Forelimb muscle (tissue), 1 donor: ENCODE data around the gene MCCD1. TPM values are rescaled to one million over a fixed set of nuclear protein-coding genes. Genes with fewer than 3 reads are reported as not detected.

ENCODE experiments used
- DNase-seq: peaks from one replicate; pipeline ENCODE4 v3.0.0-alpha.2; 2013; ENCODE audit warnings: low read depth
- polyA plus RNA-seq: library from polyadenylated mRNA; unstranded; fragments of 120-200 nt; gene quantifications from one replicate; pipeline ENCODE4 v1.2.1, GENCODE V29; 2013; ENCODE audit not compliant: insufficient read length

MCCD1 gene
- polyA plus RNA-seq, 1 donor, result not detected

- DNase-seq, result no peak
Measured at GRCh38 chr6:31569861-31570536, 41.2 kb downstream of the MCCD1 start.

GRCh38 chr6:31572041-31572911, 43.5 kb downstream of the MCCD1 start, which contains the start of gene LTA:
LTA (plus strand) TSS chr6:31572289; CDS start chr6:31572743, 454 bp downstream.
- DNase-seq, result no peak

DNA sequence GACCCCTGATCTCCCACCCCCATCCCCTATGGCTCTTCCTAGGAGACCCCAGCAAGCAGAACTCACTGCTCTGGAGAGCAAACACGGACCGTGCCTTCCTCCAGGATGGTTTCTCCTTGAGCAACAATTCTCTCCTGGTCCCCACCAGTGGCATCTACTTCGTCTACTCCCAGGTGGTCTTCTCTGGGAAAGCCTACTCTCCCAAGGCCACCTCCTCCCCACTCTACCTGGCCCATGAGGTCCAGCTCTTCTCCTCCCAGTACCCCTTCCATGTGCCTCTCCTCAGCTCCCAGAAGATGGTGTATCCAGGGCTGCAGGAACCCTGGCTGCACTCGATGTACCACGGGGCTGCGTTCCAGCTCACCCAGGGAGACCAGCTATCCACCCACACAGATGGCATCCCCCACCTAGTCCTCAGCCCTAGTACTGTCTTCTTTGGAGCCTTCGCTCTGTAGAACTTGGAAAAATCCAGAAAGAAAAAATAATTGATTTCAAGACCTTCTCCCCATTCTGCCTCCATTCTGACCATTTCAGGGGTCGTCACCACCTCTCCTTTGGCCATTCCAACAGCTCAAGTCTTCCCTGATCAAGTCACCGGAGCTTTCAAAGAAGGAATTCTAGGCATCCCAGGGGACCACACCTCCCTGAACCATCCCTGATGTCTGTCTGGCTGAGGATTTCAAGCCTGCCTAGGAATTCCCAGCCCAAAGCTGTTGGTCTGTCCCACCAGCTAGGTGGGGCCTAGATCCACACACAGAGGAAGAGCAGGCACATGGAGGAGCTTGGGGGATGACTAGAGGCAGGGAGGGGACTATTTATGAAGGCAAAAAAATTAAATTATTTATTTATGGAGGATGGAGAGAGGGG, 44.7 kb downstream of the MCCD1 start:
- DNase-seq, result no peak

DNA sequence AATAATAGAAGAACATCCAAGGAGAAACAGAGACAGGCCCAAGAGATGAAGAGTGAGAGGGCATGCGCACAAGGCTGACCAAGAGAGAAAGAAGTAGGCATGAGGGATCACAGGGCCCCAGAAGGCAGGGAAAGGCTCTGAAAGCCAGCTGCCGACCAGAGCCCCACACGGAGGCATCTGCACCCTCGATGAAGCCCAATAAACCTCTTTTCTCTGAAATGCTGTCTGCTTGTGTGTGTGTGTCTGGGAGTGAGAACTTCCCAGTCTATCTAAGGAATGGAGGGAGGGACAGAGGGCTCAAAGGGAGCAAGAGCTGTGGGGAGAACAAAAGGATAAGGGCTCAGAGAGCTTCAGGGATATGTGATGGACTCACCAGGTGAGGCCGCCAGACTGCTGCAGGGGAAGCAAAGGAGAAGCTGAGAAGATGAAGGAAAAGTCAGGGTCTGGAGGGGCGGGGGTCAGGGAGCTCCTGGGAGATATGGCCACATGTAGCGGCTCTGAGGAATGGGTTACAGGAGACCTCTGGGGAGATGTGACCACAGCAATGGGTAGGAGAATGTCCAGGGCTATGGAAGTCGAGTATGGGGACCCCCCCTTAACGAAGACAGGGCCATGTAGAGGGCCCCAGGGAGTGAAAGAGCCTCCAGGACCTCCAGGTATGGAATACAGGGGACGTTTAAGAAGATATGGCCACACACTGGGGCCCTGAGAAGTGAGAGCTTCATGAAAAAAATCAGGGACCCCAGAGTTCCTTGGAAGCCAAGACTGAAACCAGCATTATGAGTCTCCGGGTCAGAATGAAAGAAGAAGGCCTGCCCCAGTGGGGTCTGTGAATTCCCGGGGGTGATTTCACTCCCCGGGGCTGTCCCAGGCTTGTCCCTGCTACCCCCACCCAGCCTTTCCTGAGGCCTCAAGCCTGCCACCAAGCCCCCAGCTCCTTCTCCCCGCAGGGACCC, 45.6 kb downstream of the MCCD1 start:
- DNase-seq, result no peak

GRCh38 chr6:31575335-31575901, 46.7 kb downstream of the MCCD1 start, which contains the start of gene TNF:
TNF (plus strand) TSS chr6:31575565; CDS start chr6:31575742, 177 bp downstream.
- DNase-seq, result no peak

GRCh38 chr6:31575952-31576685, 47.4 kb downstream of the MCCD1 start:
- DNase-seq, result no peak

DNA sequence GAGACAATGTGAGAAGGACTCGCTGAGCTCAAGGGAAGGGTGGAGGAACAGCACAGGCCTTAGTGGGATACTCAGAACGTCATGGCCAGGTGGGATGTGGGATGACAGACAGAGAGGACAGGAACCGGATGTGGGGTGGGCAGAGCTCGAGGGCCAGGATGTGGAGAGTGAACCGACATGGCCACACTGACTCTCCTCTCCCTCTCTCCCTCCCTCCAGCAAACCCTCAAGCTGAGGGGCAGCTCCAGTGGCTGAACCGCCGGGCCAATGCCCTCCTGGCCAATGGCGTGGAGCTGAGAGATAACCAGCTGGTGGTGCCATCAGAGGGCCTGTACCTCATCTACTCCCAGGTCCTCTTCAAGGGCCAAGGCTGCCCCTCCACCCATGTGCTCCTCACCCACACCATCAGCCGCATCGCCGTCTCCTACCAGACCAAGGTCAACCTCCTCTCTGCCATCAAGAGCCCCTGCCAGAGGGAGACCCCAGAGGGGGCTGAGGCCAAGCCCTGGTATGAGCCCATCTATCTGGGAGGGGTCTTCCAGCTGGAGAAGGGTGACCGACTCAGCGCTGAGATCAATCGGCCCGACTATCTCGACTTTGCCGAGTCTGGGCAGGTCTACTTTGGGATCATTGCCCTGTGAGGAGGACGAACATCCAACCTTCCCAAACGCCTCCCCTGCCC, 48.3 kb downstream of the MCCD1 start:
- no peak for DNase-seq

DNA sequence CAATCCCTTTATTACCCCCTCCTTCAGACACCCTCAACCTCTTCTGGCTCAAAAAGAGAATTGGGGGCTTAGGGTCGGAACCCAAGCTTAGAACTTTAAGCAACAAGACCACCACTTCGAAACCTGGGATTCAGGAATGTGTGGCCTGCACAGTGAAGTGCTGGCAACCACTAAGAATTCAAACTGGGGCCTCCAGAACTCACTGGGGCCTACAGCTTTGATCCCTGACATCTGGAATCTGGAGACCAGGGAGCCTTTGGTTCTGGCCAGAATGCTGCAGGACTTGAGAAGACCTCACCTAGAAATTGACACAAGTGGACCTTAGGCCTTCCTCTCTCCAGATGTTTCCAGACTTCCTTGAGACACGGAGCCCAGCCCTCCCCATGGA, 48.8 kb downstream of the MCCD1 start:
- DNase-seq, result no peak

DNA sequence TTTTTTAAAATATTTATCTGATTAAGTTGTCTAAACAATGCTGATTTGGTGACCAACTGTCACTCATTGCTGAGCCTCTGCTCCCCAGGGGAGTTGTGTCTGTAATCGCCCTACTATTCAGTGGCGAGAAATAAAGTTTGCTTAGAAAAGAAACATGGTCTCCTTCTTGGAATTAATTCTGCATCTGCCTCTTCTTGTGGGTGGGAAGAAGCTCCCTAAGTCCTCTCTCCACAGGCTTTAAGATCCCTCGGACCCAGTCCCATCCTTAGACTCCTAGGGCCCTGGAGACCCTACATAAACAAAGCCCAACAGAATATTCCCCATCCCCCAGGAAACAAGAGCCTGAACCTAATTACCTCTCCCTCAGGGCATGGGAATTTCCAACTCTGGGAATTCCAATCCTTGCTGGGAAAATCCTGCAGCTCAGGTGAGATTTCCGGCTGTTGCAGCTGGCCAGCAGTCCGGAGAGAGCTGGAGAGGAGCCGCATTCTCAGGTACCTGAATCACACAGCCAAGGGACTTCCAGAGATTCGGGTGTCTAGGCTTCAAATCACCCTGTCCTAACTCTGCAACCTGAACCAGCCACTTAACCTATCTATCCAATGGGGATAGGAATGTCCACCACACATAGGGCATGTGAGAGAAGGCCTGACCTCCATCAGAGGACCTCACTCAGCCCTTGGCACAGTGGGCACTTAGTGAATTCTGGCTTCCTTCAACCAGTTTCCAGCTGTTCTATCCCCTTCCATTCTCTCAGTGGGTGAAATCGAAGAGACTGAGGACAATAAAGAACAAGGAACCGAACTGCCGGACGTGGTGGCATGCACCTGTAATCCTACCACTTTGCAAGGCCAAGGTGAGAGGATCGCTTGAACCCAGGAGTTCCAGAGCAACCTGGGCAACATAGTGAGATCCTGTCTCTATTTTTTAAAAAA, 49.7 kb downstream of the MCCD1 start:
- DNase-seq, result no peak

GRCh38 chr6:31579119-31579505, 50.4 kb downstream of the MCCD1 start:
- DNase-seq, result no peak

Other genes with a start within 250 kb of the MCCD1 start
- 104 TPM for gene HLA-B, start 171.8 kb upstream of the MCCD1 start, polyA plus RNA-seq
- gene MICA, start 125.4 kb upstream of the MCCD1 start, polyA plus RNA-seq, result 5.1 TPM
- gene MICB, start 30.8 kb upstream of the MCCD1 start, polyA plus RNA-seq, result 1.1 TPM
- gene DDX39B, start 13.0 kb downstream of the MCCD1 start, polyA plus RNA-seq, result 368 TPM
- 3.0 TPM for gene ATP6V1G2, start 17.6 kb downstream of the MCCD1 start, polyA plus RNA-seq
- 16.8 TPM for gene NFKBIL1, start 18.6 kb downstream of the MCCD1 start, polyA plus RNA-seq
- gene LTA, start 43.3 kb downstream of the MCCD1 start, polyA plus RNA-seq, result 0.18 TPM
- not detected for gene TNF, start 46.6 kb downstream of the MCCD1 start, polyA plus RNA-seq
- gene LTB, start 53.5 kb downstream of the MCCD1 start, polyA plus RNA-seq, result 1.1 TPM
- gene LST1, start 57.3 kb downstream of the MCCD1 start, polyA plus RNA-seq, result 7.4 TPM
- 0.24 TPM for gene NCR3, start 64.0 kb downstream of the MCCD1 start, polyA plus RNA-seq
- 13.4 TPM for gene AIF1, start 86.3 kb downstream of the MCCD1 start, polyA plus RNA-seq
- gene PRRC2A, start 91.8 kb downstream of the MCCD1 start, polyA plus RNA-seq, result 133 TPM
- 200 TPM for gene BAG6, start 123.7 kb downstream of the MCCD1 start, polyA plus RNA-seq
- 4.3 TPM for gene APOM, start 126.9 kb downstream of the MCCD1 start, polyA plus RNA-seq
- 12.1 TPM for gene C6orf47, start 131.8 kb downstream of the MCCD1 start, polyA plus RNA-seq
- 14.1 TPM for gene GPANK1, start 136.0 kb downstream of the MCCD1 start, polyA plus RNA-seq
- 125 TPM for gene CSNK2B, start 137.1 kb downstream of the MCCD1 start, polyA plus RNA-seq
- 11.5 TPM for gene LY6G5B, start 141.0 kb downstream of the MCCD1 start, polyA plus RNA-seq
- gene LY6G5C, start 152.1 kb downstream of the MCCD1 start, polyA plus RNA-seq, result 2.7 TPM
- gene ABHD16A, start 174.4 kb downstream of the MCCD1 start, polyA plus RNA-seq, result 43.8 TPM
- not detected for gene LY6G6F, start 177.9 kb downstream of the MCCD1 start, polyA plus RNA-seq
- 0.47 TPM for gene LY6G6D, start 186.4 kb downstream of the MCCD1 start, polyA plus RNA-seq
- gene LY6G6C, start 192.8 kb downstream of the MCCD1 start, polyA plus RNA-seq, result 0.62 TPM
- gene MPIG6B, start 194.4 kb downstream of the MCCD1 start, polyA plus RNA-seq, result 1.2 TPM
- 108 TPM for gene DDAH2, start 200.3 kb downstream of the MCCD1 start, polyA plus RNA-seq
- 102 TPM for gene CLIC1, start 207.6 kb downstream of the MCCD1 start, polyA plus RNA-seq
- gene MSH5, start 211.0 kb downstream of the MCCD1 start, polyA plus RNA-seq, result 14.2 TPM
- gene SAPCD1, start 233.7 kb downstream of the MCCD1 start, polyA plus RNA-seq, result 3.0 TPM
- gene VWA7, start 248.4 kb downstream of the MCCD1 start, polyA plus RNA-seq, result 2.9 TPM